Measurements from ENCODE around the gene ZP3. TPM values are rescaled to one million over a fixed set of nuclear protein-coding genes. Genes with fewer than 3 reads are reported as not detected.

ZP3 gene
- 10 to 100 TPM in 1 of 4 donors, 1 to 10 TPM in 3; 3.8 to 30.4 (median 8.6) TPM for total RNA-seq

DNA sequence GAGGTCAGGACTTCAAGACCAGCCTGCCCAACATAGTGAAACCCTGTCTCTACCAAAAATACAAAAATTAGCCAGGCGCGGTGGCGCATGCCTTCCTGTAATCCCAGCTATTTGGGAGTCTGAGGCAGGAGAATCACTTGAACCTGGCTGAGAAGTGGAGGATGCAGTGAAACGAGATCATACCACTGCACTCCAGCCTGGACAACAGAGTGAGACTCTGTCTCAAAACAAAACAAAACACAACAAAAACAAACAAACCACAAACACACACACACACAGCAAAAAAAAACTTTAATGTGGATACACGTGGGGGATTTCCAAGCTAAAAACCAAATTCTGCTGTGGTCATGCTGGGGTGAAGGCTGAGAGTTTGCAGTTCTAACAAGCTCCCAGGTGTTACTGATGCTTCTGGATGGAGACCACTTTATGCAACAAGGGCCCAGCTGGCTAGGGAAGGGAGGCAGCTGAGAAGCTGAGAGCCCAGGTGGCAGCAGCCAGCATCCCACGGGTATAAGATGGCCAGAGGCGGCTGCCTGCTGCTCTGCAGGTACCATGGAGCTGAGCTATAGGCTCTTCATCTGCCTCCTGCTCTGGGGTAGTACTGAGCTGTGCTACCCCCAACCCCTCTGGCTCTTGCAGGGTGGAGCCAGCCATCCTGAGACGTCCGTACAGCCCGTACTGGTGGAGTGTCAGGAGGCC lies at the start of gene ZP3:
Gene ZP3, plus strand, starts transcription at position 538 of the 699 bp plus-strand sequence. Its CDS starts 15 bp downstream, at position 553.
- 81% methylated on average over 7 of the region's 10 CpGs for WGBS
- peaks cover 4% of the 10 kb centered on the region for H3K4me1 ChIP-seq
- H3K36me3 ChIP-seq, result no peaks in the 10 kb centered on the region
- no peak within 1 kb of the TSS for H3K4me3 ChIP-seq
- H3K27me3 ChIP-seq, result no peaks in the 10 kb centered on the region
- TF ChIP-seq POLR2A (IDR thresholded peaks at IDR 0.05) (no peak), EP300 (IDR thresholded peaks at IDR 0.05) (no peak), POLR2AphosphoS5 (IDR thresholded peaks at IDR 0.05) (no peak)
- TF ChIP-seq, protein P1, sequence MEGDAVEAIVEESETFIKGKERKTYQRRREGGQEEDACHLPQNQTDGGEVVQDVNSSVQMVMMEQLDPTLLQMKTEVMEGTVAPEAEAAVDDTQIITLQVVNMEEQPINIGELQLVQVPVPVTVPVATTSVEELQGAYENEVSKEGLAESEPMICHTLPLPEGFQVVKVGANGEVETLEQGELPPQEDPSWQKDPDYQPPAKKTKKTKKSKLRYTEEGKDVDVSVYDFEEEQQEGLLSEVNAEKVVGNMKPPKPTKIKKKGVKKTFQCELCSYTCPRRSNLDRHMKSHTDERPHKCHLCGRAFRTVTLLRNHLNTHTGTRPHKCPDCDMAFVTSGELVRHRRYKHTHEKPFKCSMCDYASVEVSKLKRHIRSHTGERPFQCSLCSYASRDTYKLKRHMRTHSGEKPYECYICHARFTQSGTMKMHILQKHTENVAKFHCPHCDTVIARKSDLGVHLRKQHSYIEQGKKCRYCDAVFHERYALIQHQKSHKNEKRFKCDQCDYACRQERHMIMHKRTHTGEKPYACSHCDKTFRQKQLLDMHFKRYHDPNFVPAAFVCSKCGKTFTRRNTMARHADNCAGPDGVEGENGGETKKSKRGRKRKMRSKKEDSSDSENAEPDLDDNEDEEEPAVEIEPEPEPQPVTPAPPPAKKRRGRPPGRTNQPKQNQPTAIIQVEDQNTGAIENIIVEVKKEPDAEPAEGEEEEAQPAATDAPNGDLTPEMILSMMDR (IDR thresholded peaks at IDR 0.05), result no peak
- peak within 1 kb of the TSS; percentile 41 for H3K27ac ChIP-seq
- H3K9me3 ChIP-seq, result no peaks in the 10 kb centered on the region
- no peak for DNase-seq (ENCODE audit: low spot score in 2 of 2)

DNA sequence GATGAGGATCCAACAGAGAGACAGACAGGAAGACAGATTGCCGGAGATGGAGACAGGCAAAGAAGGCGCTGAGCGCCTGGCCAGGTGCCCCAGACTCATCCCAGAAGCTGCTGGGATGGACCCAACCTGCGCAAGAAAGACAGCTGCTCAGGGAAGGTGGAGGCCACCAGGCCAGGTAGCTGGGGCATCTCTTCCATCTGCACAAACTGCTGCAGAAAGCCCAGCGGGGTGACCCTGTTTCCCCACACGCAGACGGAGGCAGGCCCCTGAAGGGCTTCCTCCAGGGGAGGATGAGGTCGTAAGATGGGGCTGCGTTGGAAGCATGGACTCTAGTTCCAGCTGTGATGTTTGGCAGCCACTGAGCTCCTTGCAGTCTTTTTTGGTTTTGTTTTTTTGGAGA lies 49.5 kb upstream of the ZP3 start:
- no peaks in the 10 kb centered on the region for H3K27me3 ChIP-seq
- H3K36me3 ChIP-seq, result no peaks in the 10 kb centered on the region
- no peak for DNase-seq (ENCODE audit: low spot score in 2 of 2)
- H3K9me3 ChIP-seq, result no peaks in the 10 kb centered on the region
- TF ChIP-seq POLR2AphosphoS5 (IDR thresholded peaks at IDR 0.05) (no peak), EP300 (IDR thresholded peaks at IDR 0.05) (no peak), POLR2A (IDR thresholded peaks at IDR 0.05) (no peak)
- TF ChIP-seq, protein P1 (IDR thresholded peaks at IDR 0.05), result no peak
- H3K4me1 ChIP-seq, result peaks cover 24% of the 10 kb centered on the region
- H3K4me3 ChIP-seq, result no peak overlapping the region
- WGBS, result 88% methylated on average over 9 of the region's 9 CpGs
- no peak overlapping the region for H3K27ac ChIP-seq

DNA sequence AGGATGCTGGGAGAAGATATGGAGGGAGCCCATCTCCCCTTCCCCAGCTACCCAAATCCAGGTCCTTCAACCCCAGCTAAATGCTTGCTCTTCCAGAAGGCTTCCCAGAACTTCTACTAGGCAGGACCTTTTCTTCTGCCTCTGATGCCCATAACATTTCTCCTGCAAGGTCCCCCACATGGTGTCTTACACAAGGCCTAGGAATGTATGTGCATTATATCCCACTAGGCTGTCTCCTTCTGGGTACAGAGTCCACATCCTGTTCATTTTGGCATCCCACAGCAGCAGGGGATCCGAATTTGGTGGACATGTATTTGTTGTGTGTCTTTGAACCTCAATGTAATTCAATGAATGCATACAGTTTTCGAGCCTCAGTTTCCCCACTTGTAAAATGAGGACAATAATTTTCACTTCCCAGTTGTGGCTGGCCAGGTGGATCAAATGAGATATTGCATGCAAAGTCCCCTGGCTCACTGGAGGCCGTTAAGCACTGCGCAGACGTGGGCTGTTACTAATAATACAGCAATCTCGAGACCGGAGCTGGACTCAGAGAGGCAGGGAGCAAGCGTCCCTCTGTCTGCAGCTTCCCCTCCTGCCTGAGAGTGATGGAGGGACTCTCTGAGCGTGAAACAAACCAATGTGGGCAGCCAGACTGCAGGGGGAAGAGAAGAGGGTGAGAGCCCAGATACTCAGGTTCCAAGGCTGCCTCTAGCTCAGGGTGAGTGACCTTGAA lies 47.4 kb upstream of the ZP3 start:
- Histone ChIP-seq H3K4me3 (no peak overlapping the region), H3K36me3 (no peaks in the 10 kb centered on the region), H3K4me1 (peaks cover 29% of the 10 kb centered on the region), H3K27ac (no peak overlapping the region), H3K9me3 (no peaks in the 10 kb centered on the region), H3K27me3 (no peaks in the 10 kb centered on the region)
- DNase-seq (ENCODE audit: low spot score in 2 of 2), result no peak
- TF ChIP-seq EP300 (IDR thresholded peaks at IDR 0.05) (no peak), POLR2AphosphoS5 (IDR thresholded peaks at IDR 0.05) (no peak), POLR2A (IDR thresholded peaks at IDR 0.05) (no peak)
- TF ChIP-seq, protein P1 (IDR thresholded peaks at IDR 0.05), result no peak
- WGBS, result 75% methylated on average over 9 of the region's 9 CpGs

DNA sequence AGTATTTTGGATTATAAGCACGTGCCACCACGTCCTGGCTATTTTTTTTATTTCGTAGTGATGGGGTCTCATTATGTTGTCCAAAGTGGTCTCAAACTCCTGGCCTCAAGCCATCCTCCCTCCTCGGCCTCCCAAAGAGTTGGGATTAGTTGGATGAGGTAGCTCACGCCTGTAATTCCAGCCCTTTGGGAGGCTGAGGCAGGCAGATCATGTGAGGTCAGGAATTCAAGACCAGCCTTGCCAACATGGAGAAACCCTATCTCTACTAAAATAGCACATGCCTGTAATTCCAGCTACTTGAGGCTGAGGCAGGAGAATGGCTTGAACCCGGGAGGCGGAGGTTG lies 44.2 kb upstream of the ZP3 start:
- TF ChIP-seq POLR2A (IDR thresholded peaks at IDR 0.05), result no peak
- TF ChIP-seq POLR2AphosphoS5 (IDR thresholded peaks at IDR 0.05), result no peak
- no peak for TF ChIP-seq EP300 (IDR thresholded peaks at IDR 0.05)
- TF ChIP-seq, protein P1 (IDR thresholded peaks at IDR 0.05), result no peak
- Histone ChIP-seq H3K4me1 (peaks cover 19% of the 10 kb centered on the region), H3K27me3 (no peaks in the 10 kb centered on the region), H3K36me3 (no peaks in the 10 kb centered on the region), H3K27ac (peak overlapping the region; percentile 91), H3K4me3 (peak overlapping the region; percentile 48), H3K9me3 (no peaks in the 10 kb centered on the region)
- whole genome bisulfite sequencing, result 37% methylated on average over 7 of the region's 7 CpGs
- DNase-seq (ENCODE audit: low spot score in 2 of 2), result no peak

DNA sequence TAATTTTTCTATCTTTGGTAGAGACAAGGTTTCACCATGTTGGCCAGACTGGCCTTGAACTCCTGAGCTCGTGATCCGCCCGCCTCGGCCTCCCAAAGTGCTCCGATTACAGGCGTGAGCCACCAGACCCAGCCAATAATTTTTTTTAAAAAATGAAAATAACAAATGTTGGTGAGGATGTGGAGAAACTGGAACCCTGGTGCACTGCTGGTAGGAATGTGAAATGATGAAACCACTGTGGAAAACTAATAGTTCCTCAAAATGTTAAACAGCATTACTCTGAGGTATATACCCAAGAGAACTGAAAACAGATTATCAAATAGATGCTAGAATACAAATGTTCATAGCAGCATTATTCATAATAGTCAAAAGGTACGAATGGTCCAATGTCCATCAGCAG lies 42.9 kb upstream of the ZP3 start:
- Histone ChIP-seq H3K36me3 (no peaks in the 10 kb centered on the region), H3K27ac (no peak overlapping the region), H3K27me3 (no peaks in the 10 kb centered on the region), H3K4me1 (peaks cover 19% of the 10 kb centered on the region), H3K9me3 (no peaks in the 10 kb centered on the region), H3K4me3 (no peak overlapping the region)
- TF ChIP-seq POLR2AphosphoS5 (IDR thresholded peaks at IDR 0.05), result no peak
- TF ChIP-seq, protein P1 (IDR thresholded peaks at IDR 0.05), result no peak
- no peak for TF ChIP-seq EP300 (IDR thresholded peaks at IDR 0.05)
- TF ChIP-seq POLR2A (IDR thresholded peaks at IDR 0.05), result no peak
- no peak for DNase-seq (ENCODE audit: low spot score in 2 of 2)
- WGBS, result 95% methylated on average over 7 of the region's 7 CpGs
